KMS-11 (cell line): ENCODE data around the gene SPPL2B.

Source experiments
- H2AFZ ChIP-seq: fragments of 200-600 bp; sonication (generic); 2 replicates; pipeline ENCODE4 v1.6.1; 2016; ENCODE audit warnings: antibody characterized with exemption, mixed run types, low read depth
- H3K27ac ChIP-seq: fragments of 200-600 bp; sonication (generic); 2 replicates; pipeline ENCODE4 v1.6.1; 2016; ENCODE audit warnings: mild to moderate bottlenecking, mixed run types
- H3K27me3 ChIP-seq: fragments of 200-600 bp; sonication (generic); 2 replicates; pipeline ENCODE4 v1.6.1; 2017; ENCODE audit warnings: mild to moderate bottlenecking, low read depth, mixed run types, moderate library complexity; ENCODE audit not compliant: insufficient read depth
- H3K36me3 ChIP-seq: fragments of 200-600 bp; sonication (generic); 2 replicates; pipeline ENCODE4 v1.6.1; 2017; ENCODE audit warnings: mild to moderate bottlenecking, mixed run types; ENCODE audit not compliant: insufficient read depth
- H3K4me1 ChIP-seq: fragments of 200-600 bp; sonication (generic); 2 replicates; pipeline ENCODE4 v1.6.1; 2016; ENCODE audit warnings: mild to moderate bottlenecking, low read depth, mixed run types; ENCODE audit not compliant: poor library complexity, severe bottlenecking
- H3K4me2 ChIP-seq: fragments of 200-600 bp; sonication (generic); 2 replicates; pipeline ENCODE4 v1.7.0; 2016; ENCODE audit warnings: mild to moderate bottlenecking, mixed run types
- H3K4me3 ChIP-seq: fragments of 200-600 bp; sonication (generic); IDR thresholded peaks from 2 replicates; pipeline ENCODE4 v1.6.1; 2017; ENCODE audit warnings: low read depth, low read length, mixed read lengths; ENCODE audit not compliant: insufficient read depth
- H3K79me2 ChIP-seq: fragments of 200-600 bp; sonication (generic); 2 replicates; pipeline ENCODE4 v1.6.1; 2016; ENCODE audit warnings: low read depth, mixed run types; ENCODE audit not compliant: insufficient read depth
- H3K9ac ChIP-seq: fragments of 200-600 bp; sonication (generic); 2 replicates; pipeline ENCODE4 v1.6.1; 2016; ENCODE audit warnings: mild to moderate bottlenecking, mixed run types
- H4K20me1 ChIP-seq: fragments of 200-600 bp; sonication (generic); 2 replicates; pipeline ENCODE4 v1.6.1; 2016; ENCODE audit warnings: mild to moderate bottlenecking, mixed run types; ENCODE audit not compliant: insufficient read depth
- TF ChIP-seq, protein P1 (sequence below): fragments of 200-600 bp; sonication (generic); conservative IDR thresholded peaks from 2 replicates; pipeline ENCODE4 v1.6.1; 2017; ENCODE audit warnings: low read depth, mild to moderate bottlenecking, antibody characterized with exemption, low read length, moderate library complexity, mixed read lengths

The SPPL2B gene

DNA sequence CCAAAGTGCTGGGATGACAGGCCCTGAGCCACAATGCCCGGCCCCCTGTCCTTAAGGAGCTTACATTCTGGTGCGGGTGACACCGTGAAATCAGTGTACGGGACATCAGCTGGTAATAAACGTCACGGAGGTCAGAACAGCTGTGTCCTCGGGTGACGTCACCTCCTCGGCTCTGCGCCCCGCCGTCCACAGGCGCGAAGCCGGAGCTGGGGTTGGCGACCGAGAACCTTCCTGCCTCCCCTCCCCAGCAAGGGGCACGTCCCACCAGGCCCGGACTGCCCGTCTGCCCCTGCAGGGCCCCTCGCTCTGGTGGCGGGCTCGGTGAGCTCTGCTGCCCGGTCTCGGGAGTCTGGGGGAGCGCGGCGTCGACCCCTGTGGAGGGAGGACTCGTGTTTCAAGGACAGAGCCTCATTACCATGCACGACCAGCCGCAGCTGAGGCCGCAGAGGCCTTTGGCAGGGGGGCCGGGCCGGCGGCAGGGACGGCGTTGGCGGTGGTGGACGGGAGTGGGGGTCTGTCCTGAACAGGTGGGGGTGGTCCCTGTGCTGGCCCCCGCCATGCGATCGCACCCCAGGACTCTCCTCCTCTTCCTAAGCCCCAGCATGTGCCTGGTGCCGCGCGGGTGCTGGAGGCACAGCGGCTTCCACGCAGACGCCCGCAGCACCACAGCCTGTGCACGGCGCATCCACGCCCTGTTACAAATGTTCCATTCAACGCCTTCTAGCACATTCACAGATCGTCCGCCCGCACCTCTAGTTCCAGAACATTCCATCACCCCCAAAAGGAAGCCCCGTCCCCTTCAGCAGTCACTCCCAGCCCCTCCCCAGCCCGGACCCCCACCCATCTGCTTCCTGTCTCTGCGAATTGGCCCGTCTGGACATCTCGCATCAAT is 25.9 kb upstream of the SPPL2B start:
- Histone ChIP-seq H3K79me2 (no peaks in the 10 kb centered on the region), H3K4me2 (no peak overlapping the region), H3K9ac (no peak overlapping the region), H3K27me3 (peaks cover 13% of the 10 kb centered on the region; the same call in 1 of the 2 replicates), H3K4me3 (no peak overlapping the region), H3K27ac (no peak overlapping the region), H3K4me1 (no peaks in the 10 kb centered on the region), H2AFZ (no peak overlapping the region), H3K36me3 (no peaks in the 10 kb centered on the region), H4K20me1 (no peaks in the 10 kb centered on the region)
- TF ChIP-seq, protein P1, sequence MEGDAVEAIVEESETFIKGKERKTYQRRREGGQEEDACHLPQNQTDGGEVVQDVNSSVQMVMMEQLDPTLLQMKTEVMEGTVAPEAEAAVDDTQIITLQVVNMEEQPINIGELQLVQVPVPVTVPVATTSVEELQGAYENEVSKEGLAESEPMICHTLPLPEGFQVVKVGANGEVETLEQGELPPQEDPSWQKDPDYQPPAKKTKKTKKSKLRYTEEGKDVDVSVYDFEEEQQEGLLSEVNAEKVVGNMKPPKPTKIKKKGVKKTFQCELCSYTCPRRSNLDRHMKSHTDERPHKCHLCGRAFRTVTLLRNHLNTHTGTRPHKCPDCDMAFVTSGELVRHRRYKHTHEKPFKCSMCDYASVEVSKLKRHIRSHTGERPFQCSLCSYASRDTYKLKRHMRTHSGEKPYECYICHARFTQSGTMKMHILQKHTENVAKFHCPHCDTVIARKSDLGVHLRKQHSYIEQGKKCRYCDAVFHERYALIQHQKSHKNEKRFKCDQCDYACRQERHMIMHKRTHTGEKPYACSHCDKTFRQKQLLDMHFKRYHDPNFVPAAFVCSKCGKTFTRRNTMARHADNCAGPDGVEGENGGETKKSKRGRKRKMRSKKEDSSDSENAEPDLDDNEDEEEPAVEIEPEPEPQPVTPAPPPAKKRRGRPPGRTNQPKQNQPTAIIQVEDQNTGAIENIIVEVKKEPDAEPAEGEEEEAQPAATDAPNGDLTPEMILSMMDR, result no peak

GRCh38 chr19:2303211-2303798 is 25.2 kb upstream of the SPPL2B start:
- no peak overlapping the region for H3K4me2 ChIP-seq
- no peak overlapping the region for H2AFZ ChIP-seq

DNA sequence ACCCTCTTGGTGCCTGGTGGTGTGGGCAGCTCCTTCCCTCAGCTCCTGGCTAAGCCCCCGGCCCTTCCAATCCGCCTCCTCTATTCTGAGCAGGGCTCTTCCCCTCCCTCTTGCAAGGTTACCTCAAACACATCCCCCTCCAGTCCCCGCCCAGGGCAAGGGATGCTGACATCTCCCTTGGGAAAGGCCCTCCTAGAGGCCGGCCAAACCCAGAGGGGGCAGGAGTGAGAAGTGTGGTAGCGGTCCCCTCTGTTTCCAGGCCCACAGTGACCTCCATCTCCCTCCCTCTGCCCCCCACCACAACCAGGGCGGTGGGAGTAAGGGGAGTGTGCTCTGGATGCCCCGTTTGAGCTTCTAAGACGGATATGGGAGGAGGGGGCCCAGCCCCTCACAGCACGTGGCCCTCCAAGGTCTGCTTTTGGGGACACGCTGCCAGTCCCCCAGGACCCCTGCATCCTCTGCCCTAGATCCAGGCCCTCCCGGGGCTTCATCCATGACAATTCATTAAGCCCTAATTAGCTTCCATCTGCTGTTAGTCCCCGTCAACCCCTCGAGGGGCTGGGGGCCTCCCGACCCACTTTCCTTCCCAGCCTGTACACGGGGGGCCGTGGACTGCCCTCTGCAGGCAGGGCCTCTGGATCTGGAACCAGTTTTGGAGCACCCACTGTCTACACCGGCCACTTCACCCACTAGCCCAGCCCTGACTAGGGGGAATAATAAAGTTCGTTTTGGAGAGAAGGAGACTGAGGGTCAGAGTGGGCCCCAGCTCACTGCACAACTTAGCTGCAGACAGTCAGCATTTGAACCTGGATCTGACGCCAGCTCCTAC is 22.8 kb upstream of the SPPL2B start:
- no peak overlapping the region for H3K9ac ChIP-seq
- no peak overlapping the region for H3K4me2 ChIP-seq
- H2AFZ ChIP-seq, result no peak overlapping the region
- H3K4me1 ChIP-seq, result peaks cover 6% of the 10 kb centered on the region
- no peak overlapping the region for H3K27ac ChIP-seq
- H3K27me3 ChIP-seq, result peaks cover 22% of the 10 kb centered on the region; the same call in 1 of the 2 replicates
- no peaks in the 10 kb centered on the region for H3K79me2 ChIP-seq
- no peaks in the 10 kb centered on the region for H3K36me3 ChIP-seq
- no peaks in the 10 kb centered on the region for H4K20me1 ChIP-seq
- TF ChIP-seq, protein P1, result no peak
- no peak overlapping the region for H3K4me3 ChIP-seq

More at GRCh38 chr19:2303211-2303798, 25.2 kb upstream of the SPPL2B start:
- H3K79me2 ChIP-seq, result no peaks in the 10 kb centered on the region
- H3K36me3 ChIP-seq, result no peaks in the 10 kb centered on the region
- no peak overlapping the region for H3K9ac ChIP-seq
- H3K27ac ChIP-seq, result no peak overlapping the region
- H3K27me3 ChIP-seq, result peaks cover 14% of the 10 kb centered on the region; the same call in 1 of the 2 replicates
- no peak overlapping the region for H3K4me3 ChIP-seq
- no peaks in the 10 kb centered on the region for H3K4me1 ChIP-seq
- no peaks in the 10 kb centered on the region for H4K20me1 ChIP-seq
- TF ChIP-seq, protein P1, result no peak

GRCh38 chr19:2306281-2306806 is 22.1 kb upstream of the SPPL2B start:
- Histone ChIP-seq H3K4me3 (no peak overlapping the region), H3K9ac (no peak overlapping the region), H3K79me2 (no peaks in the 10 kb centered on the region), H3K4me1 (peaks cover 6% of the 10 kb centered on the region), H2AFZ (no peak overlapping the region), H3K36me3 (no peaks in the 10 kb centered on the region), H3K27ac (no peak overlapping the region), H3K27me3 (peaks cover 22% of the 10 kb centered on the region; the same call in 1 of the 2 replicates), H4K20me1 (no peaks in the 10 kb centered on the region), H3K4me2 (no peak overlapping the region)
- TF ChIP-seq, protein P1, result no peak
